GM12878 (cell line): Measurements from ENCODE around the gene LPIN2. TPM values are rescaled to one million over a fixed set of nuclear protein-coding genes. Genes with fewer than 3 reads are reported as not detected.

Experiments used
- ATAC-seq: fragments of 200-7000 bp; cut with Tn5 transposase; 3 replicates; pipeline ENCODE4 v1.9.1; 2020; ENCODE audit warnings: mild to moderate bottlenecking, moderate library complexity
- BruUV-seq: library from RNA; stranded (reverse); fragments of 400-500 nt; replicated peaks from 2 replicates; lab custom pipeline; 2021; lab: Mats Ljungman, UMichigan
- CTCF ChIA-PET: fragments of 300-600 bp; sonication (Branson Sonifier 250); formaldehyde crosslinking; extraction: SDS; loops from one replicate; lab custom pipeline; 2021; ENCODE audit warnings: inconsistent platforms; lab: Yijun Ruan, JAX
- POLR2A ChIA-PET: fragments of 350-600 bp; formaldehyde crosslinking; extraction: SDS; loops from one replicate; lab custom pipeline; 2021; ENCODE audit warnings: inconsistent platforms; lab: Charles Lee
- RAD21 ChIA-PET: fragments of 300-600 bp; sonication (Branson Sonifier 250); formaldehyde crosslinking; loops from one replicate; lab custom pipeline; 2023; ENCODE audit warnings: antibody characterized with exemption; ENCODE audit not compliant: unreplicated experiment; lab: Charles Lee
- SMC1A ChIA-PET: fragments of 300-600 bp; sonication (Branson Sonifier 250); formaldehyde crosslinking; loops from one replicate; lab custom pipeline; 2023; ENCODE audit not compliant: unreplicated experiment, uncharacterized antibody; lab: Charles Lee
- DNase-seq: peaks from one replicate; pipeline ENCODE4 v3.0.0-alpha.2; 2011; ENCODE audit warnings: low read depth, low spot score
- FAIRE-seq: peaks from 3 replicates; lab custom pipeline; 2011; peaks lifted over from hg19 to GRCh38; lab: Jason Lieb, UNC
- H2AFZ ChIP-seq: 2 replicates; pipeline ENCODE4 v1.6.0; 2011; ENCODE audit warnings: low read depth, low read length, control low read depth; ENCODE audit not compliant: control insufficient read depth
- H3K27ac ChIP-seq: 2 replicates; pipeline ENCODE4 v1.5.1; 2011; ENCODE audit warnings: control low read depth; ENCODE audit not compliant: control insufficient read depth, insufficient read depth
- H3K27me3 ChIP-seq, 2 experiments: replicated peaks in 1 of 2; 2 replicates each; pipeline versions ENCODE4 v1.6.0 to v1.6.1; 2011; ENCODE audit warnings: low read length in 1 of 2; ENCODE audit not compliant: control insufficient read depth in 2 of 2, insufficient read depth in 2 of 2
- H3K36me3 ChIP-seq, 2 experiments: 2 replicates each; pipeline ENCODE4 v1.5.1; 2011; ENCODE audit warnings: low read length in 1 of 2; ENCODE audit not compliant: control insufficient read depth in 2 of 2, insufficient read depth in 2 of 2
- H3K4me1 ChIP-seq: 2 replicates; pipeline ENCODE4 v1.6.1; 2011; ENCODE audit warnings: mild to moderate bottlenecking, low read length, moderate library complexity, mixed read lengths; ENCODE audit not compliant: control insufficient read depth, insufficient read depth
- H3K4me2 ChIP-seq: 2 replicates; pipeline ENCODE4 v1.6.0; 2011; ENCODE audit warnings: control low read depth; ENCODE audit not compliant: control insufficient read depth, insufficient read depth
- H3K4me3 ChIP-seq: fragments of 200-600 bp; sonication (generic); 2 replicates; pipeline ENCODE4 v1.5.1; 2016
- H3K79me2 ChIP-seq: 2 replicates; pipeline ENCODE4 v1.6.0; 2011; ENCODE audit warnings: low read length; ENCODE audit not compliant: control insufficient read depth, insufficient read depth
- H3K9ac ChIP-seq: 2 replicates; pipeline ENCODE4 v1.8.0; 2011; ENCODE audit warnings: low read length, control low read depth, mixed read lengths; ENCODE audit not compliant: control insufficient read depth, insufficient read depth
- H3K9me3 ChIP-seq: replicated peaks from 3 replicates; pipeline ENCODE4 v1.5.1; 2011; ENCODE audit warnings: mild to moderate bottlenecking, low read length; ENCODE audit not compliant: control insufficient read depth, insufficient read depth
- H4K20me1 ChIP-seq: 2 replicates; pipeline ENCODE4 v1.6.0; 2011; ENCODE audit not compliant: control insufficient read depth, insufficient read depth
- BHLHE40 ChIP-seq, 2 experiments: fragments of 450-650 bp in 1 of 2; IDR thresholded peaks; 2 replicates each; pipeline ENCODE4 v1.6.1; 2011 to 2017; ENCODE audit warnings: low read depth in 2 of 2, borderline replicate concordance in 1 of 2, improper control_type of control experiment in 1 of 2, low read length in 1 of 2, mild to moderate bottlenecking in 1 of 2
- BMI1 ChIP-seq: fragments of 450-650 bp; IDR thresholded peaks from 2 replicates; pipeline ENCODE4 v1.6.1; 2016; ENCODE audit warnings: mild to moderate bottlenecking, moderate library complexity, borderline replicate concordance
- FOS ChIP-seq: IDR thresholded peaks from 3 replicates; pipeline ENCODE4 v1.6.1; 2011; ENCODE audit warnings: borderline replicate concordance; ENCODE audit not compliant: insufficient read length; ENCODE audit errors: extremely low read depth
- GATAD2B ChIP-seq: fragments of 450-650 bp; conservative IDR thresholded peaks from 2 replicates; pipeline ENCODE4 v1.6.1; 2017; ENCODE audit warnings: low read depth, mild to moderate bottlenecking, moderate library complexity
- IKZF2 ChIP-seq, 2 experiments: fragments of 450-650 bp; IDR thresholded peaks; 2 replicates each; pipeline ENCODE4 v1.6.1; 2017; ENCODE audit warnings: mild to moderate bottlenecking in 2 of 2, moderate library complexity in 2 of 2
- IRF5 ChIP-seq: fragments of 450-650 bp; IDR thresholded peaks from 2 replicates; pipeline ENCODE4 v1.6.1; 2017; ENCODE audit warnings: borderline replicate concordance
- NR2C1 ChIP-seq: fragments of 450-650 bp; IDR thresholded peaks from 2 replicates; pipeline ENCODE4 v1.6.1; 2017; ENCODE audit warnings: antibody characterized with exemption, mild to moderate bottlenecking, moderate library complexity
- WGBS: methylation state at CpG from one replicate; pipeline ENCODE4 v1.1.6; 2016; ENCODE audit warnings: low lambda C conversion rate; ENCODE audit not compliant: insufficient replicate concordance, insufficient coverage; ENCODE audit errors: missing lambda C conversion rate; 5-methylcytosine and 5-hydroxymethylcytosine counted together
- in situ Hi-C: fragments of 300-500 bp; cut with MboI; formaldehyde crosslinking; loops from 9 replicates; pipeline ENCODE4 v1.14.3; 2018; ENCODE audit warnings: mixed read lengths
- intact Hi-C: fragments of 100-400 bp; cut with micrococcal nuclease; formaldehyde crosslinking; loops from one replicate; pipeline ENCODE4 v1.14.2; 2022; ENCODE audit not compliant: unreplicated experiment
- polyA plus RNA-seq, 11 experiments: library from polyadenylated mRNA; depleted of rRNA in 4 of 11; unstranded in 6 of 11; stranded (reverse) in 5 of 11; fragments of >200 nt; fragmentation: Nextera tagmentation in 4 of 11; fragmentation: Illumina TruSeq in 1 of 11; extraction: Ambion mirVana in 4 of 11; extraction: Trizol in 1 of 11; gene quantifications; 1 replicate in 1 of 11; 2 replicates in 10 of 11; pipeline versions ENCODE4 v1.2.1 to v1.2.3, GENCODE V29; 2011 to 2016; ENCODE audit warnings: inconsistent platforms in 2 of 11, missing spikeins in 2 of 11, low read depth in 1 of 11
- total RNA-seq, 4 experiments: library from RNA; depleted of rRNA in 3 of 4; stranded (reverse); fragments of >200 nt in 3 of 4; fragmentation: Illumina TruSeq in 1 of 4; extraction: Trizol in 1 of 4; gene quantifications; 2 replicates each; pipeline versions ENCODE4 v1.2.1 to v1.2.3, GENCODE V29; 2013 to 2021

The LPIN2 gene
- total and polyA plus RNA-seq, 10 of the 15 experiments (the other 5 are each of a cell fraction or from before 2014, with no cell fraction given): 4.1 to 28.0 (median 15.9) TPM

DNA sequence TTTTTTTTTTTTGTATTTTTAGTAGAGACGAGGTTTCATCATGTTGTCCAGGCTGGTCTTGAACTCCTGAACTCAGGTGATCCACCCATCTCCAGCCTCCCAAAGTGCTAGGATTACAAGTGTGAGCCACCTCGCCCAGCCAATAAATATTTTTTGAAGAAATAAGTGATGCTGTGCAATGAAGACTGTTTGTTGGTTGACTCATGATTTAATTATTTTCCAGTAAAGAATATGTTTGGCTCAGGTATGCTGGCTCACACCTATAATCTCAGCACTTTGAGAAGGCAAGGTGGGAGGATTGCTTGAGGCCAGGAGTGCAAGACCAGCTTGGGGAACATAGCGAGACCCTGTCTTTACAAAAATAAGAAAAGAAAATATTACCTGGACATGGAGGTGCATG is 41.8 kb upstream of the LPIN2 start:
- H3K79me2 ChIP-seq: no peaks in the 10 kb centered on the region
- no peak overlapping the region for H2AFZ ChIP-seq
- H3K4me1 ChIP-seq: peaks cover 10% of the 10 kb centered on the region; the same call in 1 of the 2 replicates
- no peaks in the 10 kb centered on the region for H4K20me1 ChIP-seq
- no peak overlapping the region for H3K4me3 ChIP-seq
- H3K27me3 ChIP-seq: no peaks in the 10 kb centered on the region
- TF ChIP-seq GATAD2B (no peak), BHLHE40 (IDR thresholded peaks at IDR 0.05; ENCODE audit: borderline replicate concordance in 1 of 2, low read depth in 2 of 2, low read length in 1 of 2) (no peak), FOS (no peak), IKZF2 (IDR thresholded peaks at IDR 0.05) (no peak), IRF5 (no peak), NR2C1 (no peak), BMI1 (no peak)
- WGBS: 37% methylated on average over 3 of the region's 3 CpGs
- CTCF ChIA-PET: interaction anchor here (0.6 to 2.6 kb wide), 4 partner anchors 9 to 69 kb away, joined by 3 to 6 read pairs (median 4); no protein-coding TSS in a partner anchor
- BruUV-seq: no TSS peak
- FAIRE-seq (no peak), DNase-seq (no peak), ATAC-seq (no peak)
- no peak overlapping the region for H3K4me2 ChIP-seq
- H3K9me3 ChIP-seq: no peaks in the 10 kb centered on the region
- no peaks in the 10 kb centered on the region for H3K36me3 ChIP-seq
- H3K27ac ChIP-seq: no peak overlapping the region
- RAD21 ChIA-PET: no interaction called here
- SMC1A ChIA-PET: interaction anchor here (1.3 kb wide), 1 partner anchor 191 kb away, joined by 4 read pairs; no protein-coding TSS in a partner anchor
- no peak overlapping the region for H3K9ac ChIP-seq
- in situ Hi-C loops (no loop called here), intact Hi-C loops (no loop called here)
- POLR2A ChIA-PET: no interaction called here
